Pancreas (tissue), 10 donors: ENCODE measurements around the gene TMX4. TPM values are rescaled to one million over a fixed set of nuclear protein-coding genes. Genes with fewer than 3 reads are reported as not detected.
A peak's percentile ranks its signal among the peaks of the same experiment; 100 is the strongest.

Experiments used
- ATAC-seq, 4 donors: fragments of 200-7000 bp; cut with Tn5 transposase; one replicate each; pipeline versions ENCODE4 v1.8.0 to v1.9.1; 2020; ENCODE audit warnings: mild to moderate bottlenecking in 4 of 4, moderate library complexity in 4 of 4
- DNase-seq, 6 donors: peaks; one replicate each; pipeline ENCODE4 v3.0.0-alpha.2; 2020
- FAIRE-seq: peaks from 2 replicates; lab custom pipeline; 2012; peaks lifted over from hg19 to GRCh38; lab: Jason Lieb, UNC
- H3K27ac ChIP-seq, 4 donors: fragments of 200-600 bp; sonication (generic); 1 replicate in 3 of 4; 2 replicates in 1 of 4; pipeline versions ENCODE4 v1.5.0 to v1.8.0; 2020
- H3K27me3 ChIP-seq, 4 donors: fragments of 200-600 bp; one replicate each; pipeline ENCODE4 v1.8.0; 2021
- H3K36me3 ChIP-seq, 3 donors: fragments of 200-600 bp; sonication (generic) in 1 of 3; one replicate each; pipeline versions ENCODE4 v1.5.0 to v1.8.0; 2020 to 2021
- H3K4me1 ChIP-seq, 3 donors: fragments of 200-600 bp; one replicate each; pipeline ENCODE4 v1.8.0; 2021
- H3K4me3 ChIP-seq, 4 donors: fragments of 200-600 bp; sonication (generic) in 2 of 4; one replicate each; pipeline versions ENCODE4 v1.5.0 to v1.8.0; 2020 to 2021
- H3K9me3 ChIP-seq, 4 donors: fragments of 200-600 bp; one replicate each; pipeline ENCODE4 v1.8.0; 2021
- CTCF ChIP-seq, 4 donors: fragments of 200-600 bp; sonication (generic) in 3 of 4; IDR thresholded peaks; one replicate each; pipeline versions ENCODE4 v1.5.0 to v1.8.0; 2021; ENCODE audit warnings: antibody characterized with exemption in 4 of 4
- WGBS, 2 donors: extraction: QIAGEN DNeasy Blood & Tissue Kit; methylation state at CpG; one replicate each; pipeline ENCODE4 v1.1.7; 2013; 5-methylcytosine and 5-hydroxymethylcytosine counted together
- intact Hi-C, 3 donors: fragments of 100-400 bp; cut with DNase I; formaldehyde crosslinking; loops; one replicate each; pipeline versions ENCODE4 v1.11.1 to v1.14.2; 2022
- polyA plus RNA-seq, 2 donors: library from polyadenylated mRNA; stranded (reverse); fragments of 200-250 nt; gene quantifications; one replicate each; pipeline ENCODE4 v1.2.3, GENCODE V29; 2013
- total RNA-seq, 6 donors: library from RNA; stranded (reverse); fragmentation: NEBNext Ultra II Directional in 4 of 6; extraction: Animal tissue kit (Norgen Biotek cat#: 25700) in 4 of 6; gene quantifications; one replicate each; pipeline versions ENCODE4 v1.2.1 to v1.2.4, GENCODE V29; 2021 to 2023
- donor health status: healthy with polysubstance abuse.
- donor health status: DM: no; HTN: no; CAD: no; lungs with moderate emphysema.
- donor health status: DM: no; HTN: no; CAD: no.
- donor health status: control.
- donor health status: control.
- donor health status: Bipolar disorder and iron deficiency.
- donor health status: DM: yes; HTN: yes; CAD: no.
- donor health status: DM: no; HTN: no; CAD: no.
- donor health status: DM: no; HTN: no; CAD: no.
- donor health status: DM: yes; HTN: yes; CAD: no.

Gene TMX4
- total and polyA plus RNA-seq, 8 donors = 5.6 to 31.6 (median 23.9) TPM

- FAIRE-seq (no peak), DNase-seq (no peak), ATAC-seq (no peak)
- intact Hi-C loops = no loop called here
- TF ChIP-seq CTCF (IDR thresholded peaks at IDR 0.05) = no peak
- H3K27ac ChIP-seq = no peak overlapping the region
- no peaks in the 10 kb centered on the region for H3K9me3 ChIP-seq
- H3K36me3 ChIP-seq = no peaks in the 10 kb centered on the region
- peaks cover 0 to 8% (median 0%) of the 10 kb centered on the region in 3 donors for H3K4me1 ChIP-seq
- H3K4me3 ChIP-seq = no peak overlapping the region
- 75 to 88% methylated on average over 10 of the region's 10 CpGs for WGBS, 2 donors
- H3K27me3 ChIP-seq = no peaks in the 10 kb centered on the region
Measured at GRCh38 chr20:8021541-8022269, 2.1 kb upstream of the TMX4 start.

GRCh38 chr20:8020314-8021079 lies 936 bp upstream of the TMX4 start:
- DNase-seq = no peak
- ATAC-seq = no peak
- Histone ChIP-seq H3K27ac (no peak overlapping the region), H3K36me3 (no peaks in the 10 kb centered on the region), H3K9me3 (no peaks in the 10 kb centered on the region), H3K4me3 (no peak overlapping the region), H3K4me1 (peaks cover 0 to 8% (median 0%) of the 10 kb centered on the region in 3 donors), H3K27me3 (no peaks in the 10 kb centered on the region)
- intact Hi-C loops = no loop called here
- FAIRE-seq = no peak
- no peak for TF ChIP-seq CTCF (IDR thresholded peaks at IDR 0.05)
- whole genome bisulfite sequencing, 2 donors = 49 to 62% methylated on average over 3 of the region's 3 CpGs

GRCh38 chr20:8019998-8020247 lies 362 bp upstream of the TMX4 start:
- Histone ChIP-seq H3K9me3 (no peaks in the 10 kb centered on the region), H3K27ac (peak overlapping the region; percentile 91 to 98 (median 98)), H3K4me1 (peaks cover 0 to 8% (median 0%) of the 10 kb centered on the region in 3 donors), H3K4me3 (peak overlapping the region in 2 of 4 donors; percentile 86 to 87), H3K36me3 (no peaks in the 10 kb centered on the region), H3K27me3 (no peaks in the 10 kb centered on the region)
- intact Hi-C loops = no loop called here
- WGBS, 2 donors = 0 to 1% methylated on average over 3 of the region's 3 CpGs
- FAIRE-seq = no peak
- DNase-seq = no peak
- ATAC-seq = no peak
- TF ChIP-seq CTCF (IDR thresholded peaks at IDR 0.05) = no peak

GRCh38 chr20:8018958-8019245 lies 659 bp downstream of the TMX4 start:
- WGBS, 2 donors = 0% methylated on average over 22 to 23 of the region's 23 CpGs
- Histone ChIP-seq H3K27ac (peak overlapping the region; percentile 91 to 98 (median 98)), H3K9me3 (no peaks in the 10 kb centered on the region), H3K4me3 (peak overlapping the region; percentile 61 to 96 (median 86)), H3K27me3 (no peaks in the 10 kb centered on the region), H3K4me1 (peaks cover 0 to 8% (median 0%) of the 10 kb centered on the region in 3 donors), H3K36me3 (no peaks in the 10 kb centered on the region)
- peak in 3 of 6 donors; percentile 53 to 85 (median 64) for DNase-seq
- intact Hi-C loops = no loop called here
- TF ChIP-seq CTCF (IDR thresholded peaks at IDR 0.05) = no peak
- no peak for FAIRE-seq
- ATAC-seq = peak; percentile 77 to 86 (median 82)

GRCh38 chr20:8012724-8013123 lies 6.8 kb downstream of the TMX4 start:
- FAIRE-seq = no peak
- intact Hi-C loops = no loop called here
- 69 to 83% methylated on average over 1 of the region's 1 CpG for WGBS, 2 donors
- H3K27me3 ChIP-seq = no peaks in the 10 kb centered on the region
- no peaks in the 10 kb centered on the region for H3K9me3 ChIP-seq
- no peak overlapping the region for H3K4me3 ChIP-seq
- no peaks in the 10 kb centered on the region for H3K36me3 ChIP-seq
- H3K27ac ChIP-seq = no peak overlapping the region
- no peak for DNase-seq
- H3K4me1 ChIP-seq = peaks cover 0 to 6% (median 0%) of the 10 kb centered on the region in 3 donors
- no peak for TF ChIP-seq CTCF (IDR thresholded peaks at IDR 0.05)
- no peak for ATAC-seq
